HEK293 (cell line): Measurements from ENCODE around the gene UPK1A.

Source experiments
- CTCF ChIA-PET: fragments of 350-600 bp; formaldehyde crosslinking; extraction: SDS; loops from one replicate; lab custom pipeline; 2021; ENCODE audit warnings: antibody characterized with exemption; lab: Yijun Ruan, JAX
- POLR2A ChIA-PET: fragments of 300-600 bp; formaldehyde crosslinking; extraction: SDS; loops from one replicate; lab custom pipeline; 2020; ENCODE audit warnings: antibody characterized with exemption, inconsistent platforms; lab: Yijun Ruan, JAX
- H3K27ac ChIP-seq: fragments of 200-500 bp; sonication (Bioruptor generic); 2 replicates; pipeline ENCODE4 v1.5.1; 2014; ENCODE audit warnings: low read depth, low read length, control low read depth, inconsistent platforms; ENCODE audit errors: extremely low read depth
- H3K36me3 ChIP-seq, 2 experiments: fragments of 200-500 bp in 1 of 2; sonication (Bioruptor generic) in 1 of 2; 1 replicate in 1 of 2; 2 replicates in 1 of 2; pipeline ENCODE4 v1.5.1; 2014 to 2017; ENCODE audit warnings: inconsistent platforms in 2 of 2, low read length in 2 of 2; ENCODE audit not compliant: control insufficient read depth in 2 of 2, insufficient read depth in 1 of 2
- H3K4me1 ChIP-seq: fragments of 200-500 bp; sonication (Bioruptor generic); 2 replicates; pipeline ENCODE4 v1.5.1; 2014; ENCODE audit warnings: mild to moderate bottlenecking, low read length, inconsistent platforms; ENCODE audit not compliant: control insufficient read depth, insufficient read depth
- H3K4me3 ChIP-seq: 2 replicates; pipeline ENCODE4 v1.5.1; 2011; ENCODE audit warnings: low read depth, mild to moderate bottlenecking, control low read depth, low read length, moderate library complexity
- H3K9me3 ChIP-seq: fragments of 200-500 bp; sonication (Bioruptor generic); 2 replicates; pipeline ENCODE4 v1.5.1; 2014; ENCODE audit warnings: low read depth, low read length, inconsistent platforms; ENCODE audit not compliant: control insufficient read depth, insufficient read depth
- GLI2 ChIP-seq: fragments of 450-650 bp; formaldehyde crosslinking; IDR thresholded peaks from 2 replicates; pipeline ENCODE4; 2017; ENCODE audit warnings: missing biosample characterization, missing genetic modification characterization, low read depth, borderline replicate concordance
- PBX3 ChIP-seq: sonication (generic); formaldehyde crosslinking; IDR thresholded peaks from 2 replicates; pipeline ENCODE4 v1.8.1; 2022; ENCODE audit warnings: mild to moderate bottlenecking, moderate library complexity, missing genetic modification reagents
- PRDM2 ChIP-seq: fragments of 450-650 bp; formaldehyde crosslinking; IDR thresholded peaks from 2 replicates; pipeline ENCODE4 v1.5.1; 2016; ENCODE audit warnings: missing biosample characterization, missing genetic modification characterization, borderline replicate concordance
- YY2 ChIP-seq: fragments of 450-650 bp; formaldehyde crosslinking; IDR thresholded peaks from 2 replicates; pipeline ENCODE4 v1.5.1; 2016; ENCODE audit warnings: missing biosample characterization, missing genetic modification characterization
- ZBTB7A ChIP-seq: fragments of 450-650 bp; formaldehyde crosslinking; IDR thresholded peaks from 2 replicates; pipeline ENCODE4 v1.5.1; 2016; ENCODE audit warnings: low read depth, missing biosample characterization, missing genetic modification characterization
- ZNF148 ChIP-seq: fragments of 450-650 bp; formaldehyde crosslinking; IDR thresholded peaks from 2 replicates; pipeline ENCODE4 v1.5.0; 2017; ENCODE audit warnings: missing biosample characterization, missing genetic modification characterization, borderline replicate concordance
- ZNF311 ChIP-seq: fragments of 450-650 bp; formaldehyde crosslinking; IDR thresholded peaks from 2 replicates; pipeline ENCODE4 v1.5.1; 2017; ENCODE audit warnings: missing biosample characterization, missing genetic modification characterization, borderline replicate concordance
- ZNF341 ChIP-seq: fragments of 450-650 bp; formaldehyde crosslinking; IDR thresholded peaks from 2 replicates; pipeline ENCODE4; 2016; ENCODE audit warnings: low read depth, missing biosample characterization, missing genetic modification characterization
- ZNF473 ChIP-seq: fragments of 450-650 bp; formaldehyde crosslinking; IDR thresholded peaks from 2 replicates; pipeline ENCODE4 v1.5.1; 2017; ENCODE audit warnings: missing biosample characterization, missing genetic modification characterization
- ZNF530 ChIP-seq: fragments of 450-650 bp; formaldehyde crosslinking; IDR thresholded peaks from 2 replicates; pipeline ENCODE4 v1.5.1; 2016; ENCODE audit warnings: low read depth, missing biosample characterization, missing genetic modification characterization
- ZNF555 ChIP-seq: fragments of 450-650 bp; formaldehyde crosslinking; conservative IDR thresholded peaks from 2 replicates; pipeline ENCODE4 v1.5.1; 2017; ENCODE audit warnings: missing biosample characterization, mild to moderate bottlenecking, missing genetic modification characterization, inconsistent platforms
- ZNF561 ChIP-seq: fragments of 450-650 bp; IDR thresholded peaks from 2 replicates; pipeline ENCODE4 v1.5.1; 2018; ENCODE audit warnings: missing biosample characterization, missing genetic modification characterization, borderline replicate concordance
- ZNF580 ChIP-seq: fragments of 450-650 bp; formaldehyde crosslinking; IDR thresholded peaks from 2 replicates; pipeline ENCODE4 v1.5.1; 2016; ENCODE audit warnings: missing biosample characterization, missing genetic modification characterization
- ZNF600 ChIP-seq: fragments of 450-650 bp; formaldehyde crosslinking; IDR thresholded peaks from 2 replicates; pipeline ENCODE4 v1.5.1; 2016; ENCODE audit warnings: missing biosample characterization, missing genetic modification characterization
- ZNF645 ChIP-seq: fragments of 450-650 bp; formaldehyde crosslinking; IDR thresholded peaks from 2 replicates; pipeline ENCODE4; 2016; ENCODE audit warnings: missing biosample characterization, missing genetic modification characterization
- ZNF747 ChIP-seq: fragments of 450-650 bp; formaldehyde crosslinking; IDR thresholded peaks from 2 replicates; pipeline ENCODE4 v1.5.1; 2016; ENCODE audit warnings: missing biosample characterization, missing genetic modification characterization
- ZNF76 ChIP-seq: fragments of 450-650 bp; formaldehyde crosslinking; IDR thresholded peaks from 2 replicates; pipeline ENCODE4; 2016; ENCODE audit warnings: low read depth, missing biosample characterization, missing genetic modification characterization, borderline replicate concordance
- ZSCAN16 ChIP-seq: fragments of 450-650 bp; formaldehyde crosslinking; IDR thresholded peaks from 2 replicates; pipeline ENCODE4 v1.5.1; 2016; ENCODE audit warnings: missing biosample characterization, missing genetic modification characterization

UPK1A gene

GRCh38 chr19:35715981-35716800 is 49.9 kb downstream of the UPK1A start:
- TF ChIP-seq ZNF530 (tag by site-specific recombination): no peak
- no peak for TF ChIP-seq ZNF473 (tag by site-specific recombination)
- TF ChIP-seq ZNF555: no peak
- TF ChIP-seq PBX3 (CRISPR knock-in tag): peak; percentile 69; the same call in 1 of the 2 replicates
- peak; percentile 37; the same call in 1 of the 2 replicates for TF ChIP-seq ZNF311 (tag by site-specific recombination)
- TF ChIP-seq ZNF600 (tag by site-specific recombination): peak; percentile 29; the same call in 1 of the 2 replicates
- TF ChIP-seq ZNF645 (tag by site-specific recombination): 0 out of 2 replicates have a peak, but pooled peaks have one; percentile 19
- 0 out of 2 replicates have a peak, but pooled peaks have one; percentile 23 for TF ChIP-seq ZNF747 (tag by site-specific recombination)
- peak; percentile 32; the same call in 1 of the 2 replicates for TF ChIP-seq ZNF341 (tag by site-specific recombination)
- TF ChIP-seq ZNF148 (tag by site-specific recombination): peak; percentile 45; the same call in 1 of the 2 replicates
- no peak for TF ChIP-seq YY2 (tag by site-specific recombination)
- TF ChIP-seq ZBTB7A (tag by site-specific recombination): peak; percentile 60; the same call in 1 of the 2 replicates
- TF ChIP-seq, all 188 proteins: peak for 8
- Histone ChIP-seq H3K27ac (peak overlapping the region; percentile 93), H3K4me1 (peaks cover 23% of the 10 kb centered on the region), H3K9me3 (no peaks in the 10 kb centered on the region), H3K36me3 (peaks cover 17 to 19% of the 10 kb centered on the region in 2 experiments), H3K4me3 (peak overlapping the region; percentile 44)
- ChIA-PET POLR2A (interaction anchor here (1.0 kb wide), 1 partner anchor 9 kb away, joined by 3 read pairs; no protein-coding TSS in a partner anchor), CTCF (interaction anchor here (0.6 to 6.0 kb wide), 17 partner anchors 12 to 499 kb away, joined by 3 to 119 read pairs (median 4); partner anchors contain the start of genes PSENEN, U2AF1L4 and ZBTB32)

GRCh38 chr19:35716801-35717664 is 50.7 kb downstream of the UPK1A start:
- CTCF ChIA-PET: interaction anchor here (1.0 to 6.0 kb wide), 2 partner anchors 22 to 29 kb away, joined by 5 to 119 read pairs; partner anchors contain the start of genes PSENEN and U2AF1L4
- H3K4me3 ChIP-seq: peak overlapping the region; percentile 44
- POLR2A ChIA-PET: interaction anchor here (2.3 kb wide), 1 partner anchor 31 kb away, joined by 16 read pairs; the partner anchor contains the start of gene LIN37
- H3K27ac ChIP-seq: peak overlapping the region; percentile 93
- no peaks in the 10 kb centered on the region for H3K9me3 ChIP-seq
- peaks cover 26 to 27% of the 10 kb centered on the region in 2 experiments for H3K36me3 ChIP-seq
- H3K4me1 ChIP-seq: peaks cover 23% of the 10 kb centered on the region
- TF ChIP-seq ZNF76 (tag by site-specific recombination) (peak; percentile 100), ZNF561 (tag by site-specific recombination) (peak; percentile 90; the same call in 1 of the 2 replicates), ZSCAN16 (tag by site-specific recombination) (no peak; the same call in 1 of the 2 replicates), ZNF580 (peak; percentile 92; the same call in 1 of the 2 replicates), PRDM2 (tag by site-specific recombination) (0 out of 2 replicates have a peak, but pooled peaks have one; percentile 65), GLI2 (tag by site-specific recombination) (no peak; the same call in 1 of the 2 replicates)
